Measurements from ENCODE around the gene ADORA1.

GRCh38 chr1:203159844-203160243 lies 32.3 kb downstream of the ADORA1 start:
- TF ChIP-seq POLR2A (IDR thresholded peaks at IDR 0.05; ENCODE audit: low read depth, low read length) = no peak
- TF ChIP-seq POLR2AphosphoS5 (IDR thresholded peaks at IDR 0.05; ENCODE audit: low read depth, low read length) = no peak
